Right cardiac atrium (tissue), 5 donors: ENCODE measurements around the gene CIT. TPM values are rescaled to one million over a fixed set of nuclear protein-coding genes. Genes with fewer than 3 reads are reported as not detected.

ENCODE experiments used
- ATAC-seq, 2 donors: fragments of 200-7000 bp; cut with Tn5 transposase; one replicate each; pipeline versions ENCODE4 v1.8.0 to v1.9.1; 2020; ENCODE audit warnings: moderate library complexity in 2 of 2, mild to moderate bottlenecking in 1 of 2
- DNase-seq, 3 donors: peaks; one replicate each; pipeline ENCODE4 v3.0.0-alpha.2; 2020
- H3K27ac ChIP-seq: one replicate; pipeline ENCODE4 v1.5.1; 2013; ENCODE audit warnings: mild to moderate bottlenecking, low read length, control low read depth, moderate library complexity
- H3K27me3 ChIP-seq: one replicate; pipeline ENCODE4 v1.6.1; 2013; ENCODE audit not compliant: control insufficient read depth, insufficient read depth
- H3K4me1 ChIP-seq: one replicate; pipeline ENCODE4 v1.6.1; 2013; ENCODE audit warnings: low read length; ENCODE audit not compliant: control insufficient read depth, insufficient read depth
- H3K4me3 ChIP-seq: one replicate; pipeline ENCODE4 v1.5.1; 2013; ENCODE audit warnings: low read length, control low read depth
- H3K9me3 ChIP-seq: one replicate; pipeline ENCODE4 v1.6.1; 2013; ENCODE audit warnings: low read length; ENCODE audit not compliant: control insufficient read depth
- WGBS: extraction: QIAGEN DNeasy Blood & Tissue Kit; methylation state at CpG from one replicate; pipeline ENCODE4 v1.1.7; 2013; 5-methylcytosine and 5-hydroxymethylcytosine counted together
- intact Hi-C, 4 donors: fragments of 100-400 bp; cut with DNase I; formaldehyde crosslinking; loops; one replicate each; pipeline versions ENCODE4 v1.11.0 to v1.14.0; 2022 to 2023
- microRNA-seq, 2 donors: library from miRNA; unstranded; fragments of <30 nt; microRNA quantifications; one replicate each; pipeline ENCODE4 v1.2.0, GENCODE V29; 2020 to 2021
- polyA plus RNA-seq: library from polyadenylated mRNA; stranded (reverse); fragments of 200-250 nt; gene quantifications from one replicate; pipeline ENCODE4 v1.2.3, GENCODE V29; 2013
- total RNA-seq, 4 donors: library from RNA; stranded (reverse); fragmentation: NEBNext Ultra II Directional; extraction: Animal tissue kit (Norgen Biotek cat#: 25700); gene quantifications; one replicate each; pipeline ENCODE4 v1.2.1, GENCODE V29; 2021
- donor health status: healthy with polysubstance abuse.
- donor health status: DM: no; HTN: yes; CAD: no.
- donor health status: DM: no; HTN: no; CAD: no.
- donor health status: DM: no; HTN: yes; CAD: no; lungs with severe emphysema.
- donor health status: DM: yes; HTN: yes; CAD: no.

CIT gene
- total and polyA plus RNA-seq, 5 donors: 0.61 to 3.0 (median 2.4) TPM

DNA sequence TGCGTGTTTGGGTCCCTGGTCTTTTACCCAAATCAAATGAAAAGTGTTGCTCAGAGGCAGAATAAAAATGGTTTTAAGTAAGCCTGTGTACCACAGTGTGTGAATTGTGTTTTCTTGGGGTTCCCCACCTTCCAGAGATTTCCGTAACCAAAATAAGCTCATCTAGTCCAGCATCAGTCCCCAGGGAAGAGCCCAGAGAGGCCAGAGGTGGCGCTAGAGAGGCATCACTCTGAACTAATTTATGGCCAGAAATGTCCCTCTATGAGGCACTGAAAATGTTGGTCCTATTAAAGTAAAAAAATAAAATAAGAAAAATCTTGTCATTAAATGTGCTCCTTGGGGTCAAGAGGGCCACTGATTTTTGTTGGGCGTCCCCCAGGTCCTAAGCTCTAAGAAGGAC lies 234.1 kb downstream of the CIT start:
- Histone ChIP-seq H3K4me3 (no peak overlapping the region), H3K27me3 (no peaks in the 10 kb centered on the region), H3K27ac (no peak overlapping the region), H3K9me3 (no peaks in the 10 kb centered on the region), H3K4me1 (no peaks in the 10 kb centered on the region)
- ATAC-seq (no peak), DNase-seq (no peak)
- WGBS: 64% methylated on average over 4 of the region's 4 CpGs
- intact Hi-C loops: no loop called here

Small RNA genes within 50 kb of the gene (microRNA-seq; reads per million reads assigned to microRNA genes)
- 0 reads per million in 2 donors for gene MIR1178

Other genes with a start within 250 kb of the CIT start
- gene PRKAB1, start 209.2 kb downstream of the CIT start, total RNA-seq: 10 to 100 TPM in 3 of 4 donors, 1 to 10 TPM in 1; 9.8 to 16.3 (median 14.1) TPM
- gene PRKAB1, start 209.2 kb downstream of the CIT start, polyA plus RNA-seq: 10.5 TPM
- gene BICDL1, start 111.9 kb upstream of the CIT start, total RNA-seq: 1 to 10 TPM in 2 of 4 donors, under 1 TPM in 2; 0.76 to 2.1 (median 1.1) TPM
- 0.11 TPM for gene BICDL1, start 111.9 kb upstream of the CIT start, polyA plus RNA-seq
- gene RAB35, start 239.4 kb upstream of the CIT start, total RNA-seq: 10 to 100 TPM; 21.3 to 32.0 (median 25.2) TPM
- gene RAB35, start 239.4 kb upstream of the CIT start, polyA plus RNA-seq: 20.1 TPM